IPS DF 4.7 (cell line): ENCODE results near the gene ZNF423.

Experiments used
- DNase-seq: peaks from one replicate; pipeline ENCODE4 v3.0.0-alpha.2; 2013; ENCODE audit warnings: low spot score; ENCODE audit errors: extremely low read depth

Gene ZNF423

DNA sequence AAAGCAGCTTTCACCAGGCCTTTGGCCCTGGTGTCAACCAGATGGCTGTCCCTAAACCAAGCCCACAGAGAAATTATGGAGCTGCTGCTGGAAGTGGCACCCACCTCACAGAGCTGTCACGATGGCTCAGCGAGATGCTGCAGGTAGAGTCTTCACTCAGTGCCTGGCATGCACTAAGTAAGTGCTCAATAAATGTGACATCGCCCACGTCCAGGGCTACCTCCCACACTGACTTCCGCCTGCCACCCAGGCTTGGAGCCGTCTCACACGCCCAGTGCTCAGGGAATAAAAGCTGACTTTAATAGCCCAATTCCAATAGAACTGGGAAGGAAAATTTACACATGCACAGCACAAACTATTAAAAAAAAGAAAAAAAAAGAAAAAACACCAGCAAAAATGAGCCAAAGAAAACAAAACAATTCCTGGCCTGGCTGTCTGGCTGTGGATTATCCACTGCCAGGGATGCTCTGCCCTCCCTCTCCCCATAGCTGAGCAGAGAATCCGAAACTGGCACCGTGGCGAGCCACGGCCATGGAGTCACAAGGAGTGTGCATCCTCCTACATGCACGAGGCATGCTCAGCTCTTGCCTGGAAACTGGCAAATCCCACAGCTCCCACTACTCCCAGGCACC is 68.9 kb downstream of the ZNF423 start:
- DNase-seq, result no peak

DNA sequence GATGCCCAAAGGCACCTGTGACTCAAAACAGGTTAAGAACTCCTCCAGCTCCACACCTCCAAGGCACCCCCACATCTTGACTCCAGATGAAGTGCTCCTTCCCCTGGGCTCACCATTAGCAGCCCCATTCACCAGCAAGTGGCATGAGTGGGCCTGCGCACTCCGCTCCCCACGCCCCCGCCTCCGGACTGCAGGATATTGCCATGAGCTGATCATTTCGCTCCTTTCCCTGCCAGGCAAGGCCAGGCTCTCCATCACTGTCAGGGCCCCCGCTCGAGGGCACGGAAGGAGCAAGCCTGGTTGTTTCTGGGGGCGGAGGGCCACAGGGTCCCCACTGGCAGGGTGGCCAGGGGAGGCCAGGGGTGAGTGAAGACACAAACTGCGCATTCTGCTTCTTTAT is 69.9 kb downstream of the ZNF423 start:
- no peak for DNase-seq

DNA sequence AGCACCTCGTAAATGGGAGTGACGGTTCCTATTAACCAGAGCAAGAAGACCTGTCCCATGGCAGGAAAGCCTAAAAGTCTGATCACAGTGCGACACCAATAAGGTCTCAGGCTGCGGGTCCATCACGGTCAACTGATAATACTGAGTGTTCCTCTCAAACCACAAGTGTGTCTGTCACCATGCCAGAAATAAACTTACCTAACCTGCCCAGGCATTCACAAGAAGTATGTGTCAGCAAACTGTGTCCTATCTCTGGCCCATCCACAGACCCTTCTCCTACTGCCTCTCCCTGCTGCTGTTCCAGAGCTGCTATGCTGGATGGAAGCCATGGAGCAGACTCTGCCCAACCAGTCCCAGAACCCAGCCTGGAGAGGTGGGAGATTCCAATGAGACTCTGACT is 73.5 kb downstream of the ZNF423 start:
- no peak for DNase-seq

DNA sequence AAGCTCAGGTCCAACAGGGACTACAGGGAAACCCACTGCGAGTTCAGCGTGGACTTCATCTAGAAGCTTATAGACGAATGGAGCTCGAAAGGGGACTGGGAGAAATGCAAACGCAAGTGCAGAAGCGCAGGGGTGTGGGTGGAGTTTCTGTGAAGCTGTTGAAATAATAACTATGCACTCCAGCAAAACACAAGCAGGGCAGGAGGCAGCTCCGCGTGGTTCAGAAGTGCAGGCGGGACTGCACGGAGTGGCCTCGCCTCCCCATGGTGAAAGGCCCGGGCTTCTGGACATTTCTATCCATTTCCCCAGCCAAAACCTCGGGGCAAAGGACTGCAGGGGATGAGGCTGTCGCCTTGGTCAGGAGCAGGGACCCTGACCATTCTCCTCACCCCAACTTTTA is 74.5 kb downstream of the ZNF423 start:
- DNase-seq, result no peak

DNA sequence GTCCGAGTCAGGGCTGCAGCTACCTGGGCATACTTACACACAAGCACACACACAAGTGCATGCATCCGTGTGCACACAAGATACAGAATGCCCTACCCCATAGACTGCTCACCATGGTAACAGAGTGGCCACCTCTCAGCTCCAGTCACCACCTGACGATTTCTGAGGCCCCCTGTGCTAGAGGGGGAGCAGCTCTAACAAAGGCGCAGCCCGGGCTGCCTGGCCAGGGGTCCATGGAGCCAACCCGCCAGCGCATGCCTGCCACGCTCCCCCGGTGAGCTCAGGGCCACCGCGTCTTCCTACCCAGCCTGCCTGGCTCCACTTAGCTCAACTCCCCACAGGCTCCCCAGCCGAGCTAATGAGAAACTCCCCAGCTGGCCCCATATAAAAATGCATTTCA is 75.5 kb downstream of the ZNF423 start:
- DNase-seq, result no peak

DNA sequence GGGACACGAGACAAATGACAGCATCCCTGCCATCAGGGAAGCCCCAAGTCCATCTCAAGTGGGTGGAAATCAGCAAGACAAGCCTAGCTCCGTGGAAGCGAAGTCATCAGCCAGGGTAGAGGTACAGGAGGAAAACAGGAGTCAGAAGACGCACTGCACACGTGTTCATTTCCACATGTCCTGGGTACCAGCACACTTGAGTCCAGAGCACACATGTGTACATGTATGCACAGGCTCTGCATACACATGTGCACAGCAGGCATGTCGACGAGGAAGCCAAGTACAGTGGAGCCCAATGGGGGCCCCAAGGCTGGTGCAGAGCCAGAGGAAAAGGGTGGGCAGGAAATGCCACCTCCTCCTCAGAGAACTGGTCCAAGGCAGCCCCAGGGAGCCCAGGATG is 75.9 kb downstream of the ZNF423 start:
- DNase-seq, result no peak

DNA sequence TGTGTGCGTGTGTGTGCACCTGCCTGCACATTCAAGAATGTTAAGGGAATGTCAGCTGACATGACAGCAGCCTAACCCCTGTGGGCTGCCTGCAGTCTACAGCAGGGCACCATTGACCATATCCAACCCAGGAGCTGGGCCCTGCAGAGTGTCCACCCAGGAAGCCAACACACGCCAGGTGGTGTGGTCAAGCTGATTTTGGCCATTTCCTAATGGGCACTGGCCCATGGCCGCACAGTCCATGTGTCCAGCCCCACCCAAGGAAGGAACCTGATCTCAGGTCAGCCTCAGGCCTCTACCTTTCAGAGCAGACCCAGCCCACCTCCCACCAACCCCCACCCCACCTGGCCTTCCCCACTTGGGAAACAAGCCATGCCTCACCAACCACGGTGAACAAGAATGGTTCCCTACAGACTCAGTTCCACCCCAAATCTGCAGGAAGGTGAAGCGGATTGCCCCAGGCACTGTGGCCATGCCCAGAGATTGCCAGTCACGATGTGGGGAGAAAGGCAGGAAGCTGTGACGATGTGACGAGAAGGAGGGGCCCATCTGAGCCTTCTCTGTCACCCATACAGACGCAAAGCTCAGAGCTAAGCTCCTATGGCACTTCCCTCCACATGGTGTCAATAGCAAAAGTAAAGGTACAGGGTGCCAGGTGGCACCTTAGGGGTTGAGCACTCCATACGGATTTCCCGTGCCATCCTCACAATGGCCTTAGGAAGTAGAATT is 77.5 kb downstream of the ZNF423 start:
- no peak for DNase-seq

DNA sequence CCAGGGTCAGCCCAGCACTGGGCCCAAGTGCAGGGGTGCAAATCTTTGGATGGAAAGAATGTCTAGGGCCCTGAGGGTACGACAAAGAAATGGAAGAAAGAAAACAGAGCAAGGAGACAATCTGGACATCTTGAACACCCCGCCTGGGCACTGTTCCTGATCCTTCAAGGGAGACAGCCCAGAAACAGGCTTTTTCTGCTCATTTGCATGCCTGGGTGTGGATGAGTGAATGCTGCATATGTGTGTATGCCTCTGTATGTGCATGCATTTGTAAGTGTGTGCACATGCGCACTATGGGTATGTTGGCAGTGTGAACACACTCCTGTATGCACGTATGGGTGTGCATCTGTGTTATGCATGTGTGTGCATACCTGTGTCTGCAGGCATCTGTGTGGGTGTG is 79.2 kb downstream of the ZNF423 start:
- DNase-seq, result no peak

DNA sequence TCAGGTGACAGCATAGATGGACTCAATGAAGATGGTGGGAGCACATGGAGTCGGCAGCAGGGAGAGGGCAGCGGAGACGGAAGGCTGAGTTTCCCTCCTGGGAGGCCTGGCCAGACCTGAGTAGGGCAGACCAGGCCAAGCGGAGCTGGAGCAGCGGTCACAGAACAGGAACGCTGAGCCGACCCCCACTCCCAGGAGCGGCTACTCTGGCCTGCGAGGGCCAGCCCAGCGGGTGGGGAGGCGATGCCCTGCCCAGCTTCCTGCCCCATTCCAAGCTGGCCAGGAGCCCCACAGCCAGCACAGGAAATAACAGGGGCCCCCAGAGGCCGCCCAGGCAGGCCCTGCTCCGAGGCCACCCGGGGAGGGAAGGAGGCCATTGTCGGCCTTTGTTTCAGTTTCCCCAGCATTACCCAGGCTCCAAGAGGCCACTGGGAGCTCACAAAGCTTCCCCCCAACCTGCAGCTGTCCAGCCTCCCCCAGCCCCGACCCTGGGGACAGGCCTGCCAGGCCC is 79.8 kb downstream of the ZNF423 start:
- DNase-seq, result no peak

DNA sequence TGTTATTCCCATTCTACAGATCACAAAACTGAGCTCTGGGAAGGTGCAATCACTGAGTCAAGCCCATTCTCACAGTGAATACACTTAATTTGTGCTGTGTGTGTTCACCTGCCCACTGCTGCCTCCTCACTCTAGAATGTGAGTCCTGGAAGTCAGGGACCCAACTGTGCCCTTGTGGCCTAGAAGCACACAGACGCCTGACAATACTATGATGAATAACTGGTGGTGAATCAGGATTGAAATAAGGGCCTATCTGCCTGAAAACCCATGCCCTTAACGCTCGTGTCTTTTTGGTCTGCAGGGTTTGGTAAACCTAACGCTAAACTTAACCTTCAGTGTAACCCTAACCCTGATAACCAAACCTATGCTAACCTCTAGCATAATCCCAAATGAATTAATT is 80.3 kb downstream of the ZNF423 start:
- no peak for DNase-seq

DNA sequence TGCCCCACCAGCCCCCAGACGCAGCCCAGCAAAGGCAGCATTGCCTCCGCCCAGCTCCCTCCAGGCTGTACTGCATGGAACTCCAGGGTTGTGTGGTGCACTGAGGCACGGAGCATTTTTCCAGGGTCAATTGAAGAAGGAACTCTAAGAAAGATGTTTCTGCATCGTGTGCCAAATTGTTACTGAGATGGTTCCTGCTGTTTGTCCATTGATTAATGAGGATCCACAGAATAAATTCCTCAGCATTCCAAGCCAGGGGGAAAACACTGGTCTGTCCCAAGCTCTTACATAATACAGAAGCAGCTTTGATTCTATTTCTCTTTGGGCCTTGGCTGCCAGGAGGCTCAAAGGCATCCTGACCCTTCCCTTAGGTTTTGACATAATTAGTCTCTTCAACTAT is 80.9 kb downstream of the ZNF423 start:
- no peak for DNase-seq

DNA sequence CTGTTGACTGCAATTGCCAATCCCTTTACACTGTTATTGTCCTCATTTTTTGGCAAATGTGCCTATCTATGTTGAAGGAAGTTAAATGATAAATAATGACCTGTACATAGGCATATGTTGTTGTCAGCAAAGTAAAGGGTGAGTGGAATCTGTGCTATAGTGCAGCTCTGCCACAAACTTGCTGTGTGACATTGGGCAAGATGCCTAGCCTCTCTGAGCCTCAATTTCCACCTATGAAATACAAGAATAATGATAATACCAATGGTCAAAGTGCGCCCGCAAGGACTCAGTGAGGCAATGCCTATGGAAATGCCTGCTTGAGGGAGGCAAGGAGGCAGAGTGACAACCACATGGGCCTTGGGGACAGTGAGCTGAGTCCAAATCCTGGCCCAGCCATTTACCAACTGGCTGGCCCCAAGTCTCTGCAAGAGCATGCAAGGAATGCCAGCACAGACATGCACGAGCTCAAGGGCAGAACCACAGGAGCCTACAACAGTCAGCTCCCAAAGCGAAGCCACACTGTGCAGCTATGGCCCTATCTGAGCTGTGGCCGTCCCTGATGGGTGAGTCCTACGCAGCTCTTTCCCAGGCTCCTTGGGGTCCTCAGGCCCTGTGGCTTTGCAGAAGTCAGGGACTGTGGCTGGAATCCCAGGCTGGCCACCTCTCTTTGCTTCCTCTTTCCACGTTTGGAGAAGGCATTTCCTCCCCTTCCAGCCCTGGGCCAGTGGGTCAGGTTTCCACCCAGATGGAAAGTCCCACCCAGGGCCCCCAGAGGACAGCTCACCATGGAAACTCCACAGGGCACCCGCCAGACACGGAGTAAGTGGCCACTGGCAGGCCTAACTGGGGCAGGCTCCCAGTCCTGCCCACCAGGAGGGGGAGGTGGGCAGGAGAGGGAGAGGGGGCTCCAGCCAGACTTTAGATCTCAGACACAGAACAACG is 82.1 kb downstream of the ZNF423 start:
- DNase-seq, result no peak

DNA sequence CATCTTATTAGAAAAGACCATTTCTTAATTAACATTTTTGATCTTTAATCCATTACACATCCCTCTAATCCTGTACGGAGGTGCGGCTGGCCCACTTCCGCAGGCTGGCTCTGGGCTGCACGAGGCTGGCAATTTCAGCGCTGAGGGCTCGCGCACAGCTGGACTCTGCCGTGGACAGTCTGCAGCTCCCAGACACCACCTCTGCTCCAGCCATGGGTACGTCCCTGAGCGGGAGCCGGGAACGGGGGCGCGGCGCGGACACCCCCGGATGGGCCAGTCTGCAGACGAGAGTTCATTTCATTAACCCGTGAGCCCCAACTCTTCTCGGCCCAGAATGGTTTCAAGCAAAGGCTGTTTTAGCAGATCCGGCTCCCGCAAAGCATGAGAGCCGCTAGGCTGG is 87.9 kb downstream of the ZNF423 start:
- DNase-seq, result no peak

DNA sequence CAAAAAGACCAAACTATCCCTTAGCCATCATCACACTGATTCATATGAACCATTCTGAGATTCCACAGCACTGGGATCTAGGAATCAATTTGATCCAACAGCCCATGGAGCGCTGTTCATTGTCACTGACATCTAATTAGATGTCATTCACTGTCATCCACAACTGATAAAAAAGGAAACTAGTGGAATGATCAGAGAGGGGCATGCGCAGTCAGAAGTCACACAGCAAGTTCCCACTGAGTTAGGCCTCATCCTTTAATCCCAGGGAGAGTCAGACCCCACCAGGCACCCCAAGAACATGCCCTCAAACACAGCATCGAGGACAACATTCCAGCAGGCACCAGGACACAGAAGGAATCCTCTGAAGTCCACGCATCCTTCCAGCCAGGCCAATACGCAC is 88.5 kb downstream of the ZNF423 start:
- no peak for DNase-seq

DNA sequence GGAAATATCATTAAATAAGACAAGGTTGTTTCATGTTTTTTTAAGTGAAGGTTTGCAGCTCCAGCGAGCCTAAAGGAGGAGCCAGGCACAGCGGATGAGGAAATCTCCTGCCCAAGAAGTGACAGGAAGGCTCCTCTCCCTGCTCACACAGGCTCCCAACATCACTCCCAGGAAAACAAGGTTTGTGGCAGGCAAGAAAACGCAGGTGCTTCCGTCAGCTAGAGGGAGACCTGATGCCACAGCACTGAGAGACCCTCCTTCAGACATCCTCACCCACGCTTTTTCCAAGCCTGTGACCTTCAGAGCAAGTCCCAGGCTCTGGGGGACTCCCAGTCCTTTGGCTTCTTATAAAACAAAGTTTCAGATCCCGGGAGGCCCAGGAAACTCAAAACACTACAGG is 89.7 kb downstream of the ZNF423 start:
- DNase-seq, result no peak

DNA sequence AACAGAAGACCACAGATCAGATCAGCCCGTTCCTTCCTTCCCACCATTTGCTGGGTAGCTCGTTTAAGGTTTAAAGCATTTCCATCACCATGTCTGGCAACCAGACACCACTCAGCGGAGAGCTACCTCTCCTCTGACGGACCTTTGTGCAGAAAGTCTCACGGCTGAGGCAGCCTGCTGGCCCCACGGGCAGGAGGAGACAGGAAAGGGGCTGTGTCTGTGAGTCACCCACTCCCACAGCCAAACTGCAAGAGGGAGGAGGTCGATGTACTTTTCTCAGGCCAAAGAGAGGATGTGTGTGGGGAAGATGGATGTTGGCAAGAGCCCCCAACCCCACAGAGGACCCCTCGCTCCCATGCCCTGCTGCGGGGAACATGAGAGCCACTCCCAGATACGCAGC is 92.1 kb downstream of the ZNF423 start:
- DNase-seq, result no peak

DNA sequence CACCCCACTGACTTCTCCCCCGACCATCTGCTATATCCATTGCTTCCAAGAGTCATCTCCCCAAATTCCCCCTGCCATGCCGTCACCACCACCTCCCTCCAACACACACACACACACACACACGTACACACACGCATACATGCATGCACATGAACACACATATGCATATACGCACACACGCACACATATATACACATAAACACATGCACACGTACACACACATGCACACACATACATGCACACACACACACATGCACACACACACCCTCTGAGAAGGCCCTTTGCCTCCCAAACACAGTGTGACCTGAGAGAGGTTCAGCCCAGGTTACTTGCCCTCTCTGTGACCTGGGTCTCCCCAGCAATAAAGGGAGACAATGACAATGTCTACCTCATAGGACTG is 95.1 kb downstream of the ZNF423 start:
- no peak for DNase-seq

DNA sequence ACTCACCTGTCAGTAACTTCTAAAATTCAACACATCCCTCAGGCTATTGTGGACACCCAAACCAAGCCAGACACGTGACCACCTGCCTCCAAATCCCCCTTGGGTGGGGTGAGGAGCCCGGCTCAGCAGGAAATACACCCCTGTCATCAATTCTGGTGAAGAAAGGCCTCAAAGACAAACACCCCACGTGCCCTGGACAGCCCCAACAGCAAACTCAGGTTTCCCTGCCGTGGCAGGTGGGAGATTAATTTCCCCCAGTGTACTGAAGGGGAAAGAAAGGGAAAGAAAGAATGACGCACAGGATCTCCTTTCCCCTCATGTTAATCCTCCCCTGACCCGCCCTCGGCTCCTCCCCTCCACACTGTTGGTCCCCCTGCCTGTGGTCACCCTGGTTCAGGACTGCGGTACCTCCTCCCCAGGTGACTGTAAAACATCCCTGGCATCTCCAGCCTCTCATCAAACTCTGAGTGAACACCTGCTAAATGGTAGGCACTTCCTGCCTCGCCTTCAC is 98.3 kb downstream of the ZNF423 start:
- DNase-seq, result no peak

DNA sequence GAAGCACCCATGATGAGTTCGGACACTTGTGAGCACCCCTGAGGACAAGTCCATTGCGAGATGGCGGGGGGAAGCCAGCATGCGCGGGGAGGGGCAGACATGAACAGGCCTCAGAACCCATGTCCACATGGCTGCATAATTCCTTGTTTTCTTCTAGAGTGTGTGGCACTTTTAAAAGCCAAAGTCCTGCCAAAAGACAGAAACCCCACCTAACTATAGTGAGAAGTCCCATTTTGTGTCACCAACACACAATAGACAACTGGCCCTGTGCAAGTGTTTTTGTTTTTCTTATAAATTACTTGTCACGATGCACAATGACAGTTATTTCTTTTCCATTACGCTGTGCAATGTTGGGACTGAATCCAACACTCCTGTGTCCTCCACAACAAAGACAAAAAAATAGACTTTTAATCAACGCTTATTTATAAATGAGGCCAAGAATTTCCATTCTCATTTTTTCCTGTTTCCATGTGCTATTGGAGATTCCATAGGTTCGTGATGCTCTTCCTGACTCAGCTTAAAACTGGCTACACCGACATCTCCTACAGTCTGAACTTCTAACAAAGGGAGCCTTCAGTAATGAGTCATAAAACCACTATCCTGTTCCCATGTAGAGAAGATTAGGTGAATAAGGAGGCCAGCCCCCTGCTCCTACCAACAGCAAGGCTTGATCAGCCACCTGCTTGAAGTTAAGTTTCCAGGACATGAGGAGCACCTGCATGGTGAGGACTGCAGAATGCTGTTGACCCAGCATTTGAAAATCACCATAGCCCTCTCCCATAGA is 98.9 kb downstream of the ZNF423 start:
- no peak for DNase-seq

DNA sequence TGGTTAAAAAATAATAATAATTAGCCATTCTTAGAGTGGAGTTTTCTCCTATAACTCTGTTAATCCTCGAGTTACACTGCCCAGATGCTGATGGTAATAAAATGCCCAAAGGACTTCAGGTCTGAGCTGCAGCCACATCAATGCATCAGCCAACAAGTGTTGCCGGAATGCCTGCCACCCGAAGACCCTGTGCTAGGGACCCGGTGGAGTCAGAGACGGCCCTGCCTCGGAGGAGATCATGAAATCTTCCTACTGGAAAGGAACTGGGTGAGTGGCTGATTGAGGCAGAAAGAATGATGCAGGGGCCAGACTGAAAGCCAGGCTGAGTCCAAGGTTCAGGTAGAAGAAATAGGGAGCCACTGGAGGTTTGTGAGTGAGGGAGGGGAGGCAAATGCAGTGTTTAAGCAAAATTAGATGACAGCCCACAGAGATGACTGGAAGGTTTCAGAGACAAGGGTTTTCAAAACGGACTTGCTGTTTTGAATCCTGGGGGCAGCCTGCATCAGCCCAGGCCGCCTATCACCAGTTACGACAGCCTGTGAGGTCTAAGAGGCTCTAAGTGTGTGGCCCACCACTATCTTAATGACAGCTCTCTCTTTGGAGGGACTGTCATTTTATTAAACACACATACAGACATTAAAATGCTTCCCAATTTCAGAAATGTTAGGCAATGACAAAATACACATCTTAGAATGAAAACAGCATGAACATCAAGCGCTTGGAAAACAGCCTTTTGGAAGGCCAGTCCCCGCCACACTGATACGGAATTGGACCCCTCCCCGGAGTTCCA is 100.0 kb downstream of the ZNF423 start:
- DNase-seq, result no peak

DNA sequence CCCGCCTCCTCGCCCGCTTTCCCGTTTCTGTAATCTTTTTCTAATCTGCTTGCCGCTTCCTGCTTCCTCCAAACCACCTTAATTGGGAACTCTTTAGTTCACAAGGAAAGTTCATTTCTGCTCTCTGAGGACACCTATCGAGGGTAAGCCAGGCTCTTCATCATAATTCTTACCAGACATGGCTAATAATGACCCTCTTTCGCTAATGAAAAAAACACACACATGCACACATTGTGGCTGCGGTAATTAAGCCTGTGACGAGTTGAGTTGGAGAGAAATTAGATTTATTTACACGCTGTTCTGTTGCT is 100.6 kb downstream of the ZNF423 start:
- DNase-seq, result no peak
